Osteocyte (in vitro differentiated cells): ENCODE data around the gene FHIT. TPM values are rescaled to one million over a fixed set of nuclear protein-coding genes. Genes with fewer than 3 reads are reported as not detected.

Experiments used
- DNase-seq: peaks from one replicate; pipeline ENCODE4 v3.0.0; 2021; ENCODE audit warnings: mixed read lengths; ENCODE audit not compliant: unreplicated experiment; ENCODE audit errors: extremely low spot score
- H3K27ac Mint-ChIP-seq: one replicate; pipeline ENCODE4 v1.8.0; 2021; ENCODE audit warnings: mild to moderate bottlenecking, mixed read lengths; ENCODE audit not compliant: unreplicated experiment
- H3K27me3 Mint-ChIP-seq: one replicate; pipeline ENCODE4 v1.8.0; 2021; ENCODE audit warnings: mixed read lengths; ENCODE audit not compliant: unreplicated experiment
- H3K36me3 Mint-ChIP-seq: one replicate; pipeline ENCODE4 v1.8.0; 2021; ENCODE audit warnings: mixed read lengths; ENCODE audit not compliant: unreplicated experiment
- H3K4me1 Mint-ChIP-seq: one replicate; pipeline ENCODE4 v1.8.0; 2021; ENCODE audit warnings: mixed read lengths; ENCODE audit not compliant: unreplicated experiment
- H3K4me3 Mint-ChIP-seq: one replicate; pipeline ENCODE4 v1.8.0; 2021; ENCODE audit warnings: mild to moderate bottlenecking, moderate library complexity, mixed read lengths; ENCODE audit not compliant: unreplicated experiment
- H3K9me3 Mint-ChIP-seq: one replicate; pipeline ENCODE4 v1.8.0; 2021; ENCODE audit warnings: mixed read lengths; ENCODE audit not compliant: unreplicated experiment
- CTCF ChIP-seq: fragments of 200-600 bp; sonication (generic); IDR thresholded peaks from 2 replicates; pipeline ENCODE4 v1.5.0; 2021; ENCODE audit warnings: antibody characterized with exemption, mild to moderate bottlenecking, moderate library complexity
- total RNA-seq: library from RNA; stranded (reverse); gene quantifications from 2 replicates; pipeline ENCODE4 v1.2.1, GENCODE V29; 2021

Gene FHIT
- total RNA-seq, 1 donor from 2014 or later: 2.3 TPM

- Mint-ChIP-seq H3K9me3 (peaks cover 5% of the 10 kb centered on the region), H3K27me3 (no peaks in the 10 kb centered on the region), H3K27ac (no peak overlapping the region), H3K4me1 (peaks cover 16% of the 10 kb centered on the region), H3K36me3 (no peaks in the 10 kb centered on the region), H3K4me3 (no peak overlapping the region)
- TF ChIP-seq CTCF: no peak
- DNase-seq: no peak
Measured at GRCh38 chr3:60301142-60301541, 950.1 kb downstream of the FHIT start.

GRCh38 chr3:60298141-60298540 is 953.1 kb downstream of the FHIT start:
- H3K9me3 Mint-ChIP-seq: peaks cover 5% of the 10 kb centered on the region
- H3K27ac Mint-ChIP-seq: no peak overlapping the region
- H3K27me3 Mint-ChIP-seq: peaks cover under 1% of the 10 kb centered on the region
- peaks cover 13% of the 10 kb centered on the region for H3K4me1 Mint-ChIP-seq
- no peak for DNase-seq
- no peaks in the 10 kb centered on the region for H3K36me3 Mint-ChIP-seq
- TF ChIP-seq CTCF: no peak
- no peak overlapping the region for H3K4me3 Mint-ChIP-seq

- DNase-seq: no peak
- peaks cover 5% of the 10 kb centered on the region for H3K9me3 Mint-ChIP-seq
- peak overlapping the region; percentile 33 for H3K27ac Mint-ChIP-seq
- H3K36me3 Mint-ChIP-seq: no peaks in the 10 kb centered on the region
- no peak overlapping the region for H3K4me3 Mint-ChIP-seq
- H3K27me3 Mint-ChIP-seq: peaks cover 2% of the 10 kb centered on the region
- TF ChIP-seq CTCF: no peak
- H3K4me1 Mint-ChIP-seq: peaks cover 10% of the 10 kb centered on the region
Measured at GRCh38 chr3:60294181-60294580, 957.1 kb downstream of the FHIT start.

GRCh38 chr3:60291115-60291514 is 960.1 kb downstream of the FHIT start:
- Mint-ChIP-seq H3K27me3 (peaks cover 2% of the 10 kb centered on the region), H3K27ac (no peak overlapping the region), H3K36me3 (no peaks in the 10 kb centered on the region), H3K4me3 (no peak overlapping the region), H3K9me3 (no peaks in the 10 kb centered on the region), H3K4me1 (peaks cover 10% of the 10 kb centered on the region)
- TF ChIP-seq CTCF: no peak
- DNase-seq: no peak

GRCh38 chr3:60290122-60290492 is 961.1 kb downstream of the FHIT start:
- no peak overlapping the region for H3K4me3 Mint-ChIP-seq
- peaks cover 10% of the 10 kb centered on the region for H3K4me1 Mint-ChIP-seq
- no peaks in the 10 kb centered on the region for H3K36me3 Mint-ChIP-seq
- TF ChIP-seq CTCF: no peak
- H3K9me3 Mint-ChIP-seq: no peaks in the 10 kb centered on the region
- DNase-seq: no peak
- peaks cover 2% of the 10 kb centered on the region for H3K27me3 Mint-ChIP-seq
- no peak overlapping the region for H3K27ac Mint-ChIP-seq
